ENCODE measurements around the gene ARHGEF19.
"Not testable (repeated sequence)": the region's sequence is repeated elsewhere in the genome, so short reads cannot be mapped to it uniquely, and the experiment has no call there.

The ARHGEF19 gene

DNA sequence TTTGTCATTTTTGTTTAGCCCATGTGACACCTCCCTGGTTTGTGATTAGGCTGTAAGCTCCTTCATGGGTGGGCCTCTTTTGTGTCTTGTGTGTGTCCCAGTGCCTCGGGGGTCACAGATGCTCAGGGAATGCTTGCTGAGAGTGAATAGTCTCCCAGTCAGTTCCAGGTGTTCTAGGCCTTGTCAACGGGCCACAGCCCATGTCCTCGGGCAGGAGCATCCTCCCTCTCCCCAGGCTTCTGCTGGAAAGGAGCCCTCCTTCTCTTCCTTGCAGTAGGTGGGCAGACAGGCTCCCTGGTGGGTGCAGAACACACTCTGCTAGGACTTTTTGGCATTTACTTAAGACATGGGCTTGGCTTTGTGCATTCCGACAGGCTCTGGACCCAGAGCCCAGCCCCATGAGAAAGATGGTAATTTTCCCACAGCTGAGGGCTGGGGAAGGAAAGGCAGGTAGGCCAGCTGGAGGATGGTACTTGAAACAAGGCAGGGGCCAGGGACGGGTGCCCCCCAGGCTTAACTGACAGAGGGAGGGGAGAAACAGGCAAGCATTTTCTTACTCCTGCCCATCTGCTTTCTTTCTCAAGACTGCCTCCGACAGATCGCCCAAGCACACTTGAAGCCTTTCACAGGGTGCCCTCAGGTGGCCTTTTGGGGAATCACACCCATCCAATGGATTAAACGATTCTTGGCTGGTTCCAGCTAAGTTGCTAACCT is 31.6 kb upstream of the ARHGEF19 start:
- DNase-seq (ENCODE audit: low read depth): peak; percentile 74

DNA sequence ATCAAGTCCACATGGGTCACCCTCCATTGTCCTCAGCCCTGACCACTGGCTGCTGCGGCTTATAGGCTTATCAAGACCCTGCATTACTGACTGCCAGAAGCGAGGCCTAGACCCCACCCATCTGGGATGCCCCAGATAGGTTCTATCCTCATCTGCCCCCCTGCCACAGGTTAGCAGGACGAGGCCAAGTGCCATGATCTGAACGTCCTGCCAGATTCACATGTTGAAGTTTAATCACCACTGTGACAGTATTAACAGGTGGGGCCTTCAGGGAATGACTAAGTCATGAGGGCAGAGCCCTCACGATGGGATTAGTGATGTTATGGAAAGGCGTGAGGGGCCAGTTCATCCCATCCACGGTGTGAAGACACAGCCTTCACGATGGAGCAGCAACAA is 30.8 kb upstream of the ARHGEF19 start:
- no peak for DNase-seq (ENCODE audit: low read depth)

DNA sequence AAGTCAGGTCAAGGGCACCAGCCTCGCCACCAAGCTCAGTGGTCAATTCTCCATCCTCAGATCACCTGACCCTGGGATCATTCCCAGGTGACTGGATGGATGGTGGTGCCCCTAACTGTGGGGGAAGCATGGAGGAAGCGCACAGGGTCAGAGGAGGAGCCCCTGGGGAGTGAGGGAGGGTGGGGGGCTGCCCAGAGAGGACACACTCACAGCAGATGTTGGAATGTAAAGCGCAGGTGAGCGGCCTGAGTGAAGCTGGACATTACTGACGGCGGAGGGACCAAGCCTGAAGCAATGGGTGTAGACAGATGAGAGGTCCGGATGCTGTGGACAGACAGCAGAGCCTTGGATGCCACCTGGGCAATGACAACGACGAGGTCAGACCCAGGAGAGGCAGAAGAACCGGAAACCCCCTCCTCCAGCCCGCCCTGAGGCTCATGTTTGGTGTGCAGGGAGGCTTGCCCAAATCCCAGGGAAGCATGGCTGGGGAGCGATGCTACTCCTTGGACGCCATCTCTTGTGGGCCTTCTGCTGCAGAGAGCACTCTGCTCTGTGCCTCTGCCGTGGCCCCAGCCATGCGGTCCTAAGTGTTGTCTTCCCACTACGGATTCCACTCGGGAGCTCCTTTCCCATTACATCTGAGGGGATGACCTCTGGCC is 30.2 kb upstream of the ARHGEF19 start:
- DNase-seq (ENCODE audit: low read depth): no peak

DNA sequence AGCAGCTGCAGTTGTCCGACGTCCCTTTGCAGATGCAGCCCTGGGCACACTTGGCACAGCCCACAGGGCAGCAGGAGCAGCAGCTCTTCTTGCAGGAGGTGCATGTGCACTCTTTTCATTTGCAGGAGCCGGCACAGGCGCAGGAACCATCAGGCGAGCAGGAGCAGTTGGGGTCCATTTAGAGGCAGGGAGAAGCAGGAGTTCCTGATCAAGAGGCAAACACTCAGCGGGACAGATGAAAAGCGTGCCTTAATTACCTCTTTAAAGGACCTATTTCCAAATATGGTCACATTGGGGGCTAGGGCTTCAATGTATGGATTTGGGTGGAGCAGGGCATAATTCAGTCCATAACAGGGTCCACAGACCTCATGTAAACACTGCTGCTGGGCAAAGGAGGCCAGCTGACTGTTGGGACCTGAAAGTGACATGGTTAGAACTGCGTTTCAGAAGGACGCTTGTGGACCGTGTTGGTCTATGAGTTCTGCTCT is 28.8 kb upstream of the ARHGEF19 start:
- no peak for DNase-seq (ENCODE audit: low read depth)

DNA sequence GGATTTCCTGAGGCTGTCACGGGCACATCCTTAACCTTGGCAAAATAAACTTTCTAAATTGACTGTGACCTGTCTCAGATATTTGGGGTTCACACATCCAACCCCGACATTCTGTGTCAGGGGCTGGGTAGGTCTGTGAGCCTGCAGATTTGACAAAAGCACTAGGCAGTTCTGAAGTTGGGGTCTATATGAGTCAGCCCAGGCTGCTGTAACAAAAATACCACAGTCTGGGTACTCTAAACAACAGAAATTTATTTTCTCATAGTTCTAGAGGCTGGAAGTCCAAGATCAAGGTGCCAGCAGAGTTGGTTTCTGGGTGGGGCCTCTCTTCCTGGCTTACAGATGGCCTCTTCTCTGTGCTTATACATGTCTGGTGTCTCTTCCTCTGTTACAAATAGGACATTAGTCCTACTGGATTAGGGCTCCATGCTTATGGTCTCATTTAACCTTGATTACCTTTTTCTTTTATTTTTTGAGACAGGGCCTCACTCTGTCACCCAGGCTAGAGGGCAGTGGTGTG is 27.6 kb upstream of the ARHGEF19 start:
- DNase-seq (ENCODE audit: low read depth): no peak

DNA sequence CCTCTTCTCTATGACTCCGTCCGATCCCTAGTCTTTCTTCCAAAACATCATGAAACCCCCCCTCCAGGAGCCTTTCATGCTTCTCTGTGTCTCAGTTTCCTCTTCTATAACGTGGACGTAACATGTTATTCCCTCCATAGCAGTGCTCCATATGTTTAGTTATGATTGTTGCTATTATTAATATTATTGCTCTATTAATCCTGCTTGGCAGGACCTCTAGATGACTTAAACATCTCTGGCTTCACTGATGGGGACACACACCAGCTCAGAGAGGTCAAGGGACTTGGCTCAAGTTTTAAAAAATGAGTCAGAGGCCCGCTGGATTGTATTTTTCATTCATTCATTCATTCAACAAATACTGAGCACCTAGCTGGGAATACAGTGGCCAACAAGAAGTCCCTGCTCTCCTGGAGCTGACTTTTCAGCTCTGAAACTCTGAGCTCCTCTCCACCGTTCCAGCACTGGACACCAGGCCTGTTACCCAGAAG is 24.9 kb upstream of the ARHGEF19 start:
- DNase-seq (ENCODE audit: low read depth): peak; percentile 24

DNA sequence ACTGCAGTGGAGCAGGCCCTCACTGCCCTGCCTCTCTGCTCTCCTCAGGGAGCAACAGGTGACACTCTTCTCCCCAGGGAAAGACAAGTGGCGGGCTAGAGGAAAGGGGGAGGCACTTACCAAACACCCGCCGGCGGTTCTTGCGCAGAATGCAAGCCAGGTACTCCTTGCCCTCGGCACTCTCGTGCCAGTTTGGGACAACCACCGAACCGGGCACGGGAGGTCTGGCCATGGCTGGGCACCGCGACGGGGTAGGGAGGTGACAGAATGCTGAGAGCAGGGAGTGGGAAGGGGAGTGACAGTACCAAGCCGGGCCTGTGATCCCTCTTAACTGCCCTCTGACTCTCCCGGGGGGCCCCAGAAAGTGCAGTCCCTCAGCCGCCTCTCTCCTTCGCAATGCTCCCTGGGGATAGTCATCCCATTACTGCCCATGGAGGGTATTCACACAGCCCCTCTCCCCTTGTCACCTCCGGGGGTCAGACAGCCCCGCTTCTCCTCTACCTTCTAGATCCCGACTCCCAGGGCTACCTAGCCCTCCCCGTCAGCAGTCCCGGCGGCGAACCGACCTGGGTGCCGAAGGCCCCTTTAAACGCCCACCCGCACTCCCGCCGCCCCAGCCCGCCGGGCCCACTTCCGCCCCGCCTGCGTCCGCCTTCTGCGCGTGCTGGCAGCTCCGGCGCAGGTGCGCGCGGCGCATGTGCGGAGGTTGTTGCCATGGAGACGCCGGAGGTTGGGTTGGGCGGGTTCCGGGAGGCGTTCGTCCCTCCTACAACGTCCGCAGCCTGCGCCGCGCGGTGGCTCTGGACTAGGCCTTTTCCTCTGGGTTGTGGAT is 24.3 kb upstream of the ARHGEF19 start, which contains the start of gene CPLANE2:
TSS of gene CPLANE2 (minus strand) at position 673 of the 832 bp plus-strand sequence. CDS start at position 232, 441 bp downstream.
- peak; percentile 89 for DNase-seq (ENCODE audit: low read depth)

DNA sequence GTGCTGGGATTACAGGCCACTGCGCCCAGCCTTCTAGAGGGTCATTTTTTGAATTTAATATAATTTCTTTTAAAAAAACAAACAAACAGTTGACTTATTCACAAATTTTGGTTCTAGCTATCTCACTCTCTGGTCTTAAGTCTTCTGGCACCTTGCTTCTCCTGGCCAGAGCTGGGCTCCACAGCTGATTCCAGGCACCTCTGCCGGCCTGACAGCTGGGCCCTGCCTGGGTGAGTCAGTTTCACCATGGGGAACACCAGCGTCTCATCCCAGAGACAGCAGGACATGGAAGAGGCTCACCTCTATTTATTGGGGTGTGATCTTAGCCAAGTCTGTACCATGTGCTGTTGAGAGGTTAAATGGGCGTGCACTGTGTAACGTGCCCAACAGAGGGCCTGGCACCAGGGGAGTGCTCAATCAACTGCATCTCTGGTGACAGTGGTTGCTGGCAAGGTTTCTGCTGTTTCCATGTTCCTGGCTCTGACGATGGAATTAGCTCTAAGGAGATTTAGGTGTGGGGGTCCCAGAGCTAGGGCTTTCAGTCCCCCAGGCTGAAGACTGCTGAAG is 23.6 kb upstream of the ARHGEF19 start:
- DNase-seq (ENCODE audit: low read depth): no peak

DNA sequence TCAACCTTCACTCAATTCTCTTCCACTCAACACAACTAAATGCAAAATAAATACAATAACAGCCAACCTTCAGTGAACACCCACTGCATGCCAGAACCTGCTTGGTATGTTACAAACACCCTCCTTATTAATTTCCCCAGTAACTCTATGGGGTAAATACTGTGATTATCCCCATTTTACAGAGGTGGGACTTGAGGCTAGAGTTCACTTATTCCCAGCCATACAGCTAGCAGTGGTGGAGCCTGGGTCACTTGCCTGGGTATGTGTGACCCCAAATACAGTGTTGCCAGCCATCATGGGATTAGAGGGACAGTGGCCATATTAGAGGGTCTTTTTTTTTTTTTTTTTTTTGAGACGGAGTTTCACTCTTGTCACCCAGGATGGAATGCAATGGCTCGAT is 22.9 kb upstream of the ARHGEF19 start:
- no peak for DNase-seq (ENCODE audit: low read depth)

DNA sequence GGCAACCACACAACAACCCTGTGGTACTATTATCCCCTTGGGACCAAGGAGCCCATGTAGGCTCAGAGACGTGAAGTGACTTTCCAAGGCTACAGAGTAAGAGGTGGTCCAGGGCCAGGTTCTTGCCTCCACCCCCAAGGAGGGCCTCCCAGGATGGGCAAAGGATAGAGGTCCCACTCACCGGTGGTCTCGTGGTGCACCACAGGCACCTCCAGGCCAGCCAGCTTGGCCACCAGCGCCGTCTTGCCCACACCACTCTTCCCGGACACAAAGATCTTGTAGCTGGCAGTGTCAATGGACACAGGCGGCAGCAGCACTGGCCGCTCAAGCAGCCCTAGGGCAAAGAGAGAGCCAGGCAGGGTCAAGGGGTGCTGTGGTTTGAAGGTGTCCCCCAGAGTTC is 21.0 kb upstream of the ARHGEF19 start:
- DNase-seq (ENCODE audit: low read depth): no peak

DNA sequence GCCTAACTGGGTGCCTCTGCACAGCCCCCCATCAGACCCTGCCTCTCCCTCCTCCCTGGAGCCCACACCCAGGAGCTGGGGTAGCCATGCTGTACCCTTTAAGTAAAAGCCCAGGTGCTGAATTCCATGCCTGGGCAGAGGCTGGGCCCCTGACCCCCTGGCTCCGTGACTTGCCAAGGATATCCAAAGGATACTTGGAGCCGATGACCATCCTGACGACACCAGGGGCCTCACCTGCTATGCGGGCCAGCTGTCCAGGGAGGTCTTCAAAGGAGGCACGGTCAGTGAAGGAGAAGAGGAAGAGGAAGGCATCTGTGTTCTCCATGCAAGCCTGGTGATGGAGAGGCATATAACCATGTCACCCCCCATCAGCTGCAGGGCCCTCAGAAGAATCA is 19.9 kb upstream of the ARHGEF19 start:
- no peak for DNase-seq (ENCODE audit: low read depth)

DNA sequence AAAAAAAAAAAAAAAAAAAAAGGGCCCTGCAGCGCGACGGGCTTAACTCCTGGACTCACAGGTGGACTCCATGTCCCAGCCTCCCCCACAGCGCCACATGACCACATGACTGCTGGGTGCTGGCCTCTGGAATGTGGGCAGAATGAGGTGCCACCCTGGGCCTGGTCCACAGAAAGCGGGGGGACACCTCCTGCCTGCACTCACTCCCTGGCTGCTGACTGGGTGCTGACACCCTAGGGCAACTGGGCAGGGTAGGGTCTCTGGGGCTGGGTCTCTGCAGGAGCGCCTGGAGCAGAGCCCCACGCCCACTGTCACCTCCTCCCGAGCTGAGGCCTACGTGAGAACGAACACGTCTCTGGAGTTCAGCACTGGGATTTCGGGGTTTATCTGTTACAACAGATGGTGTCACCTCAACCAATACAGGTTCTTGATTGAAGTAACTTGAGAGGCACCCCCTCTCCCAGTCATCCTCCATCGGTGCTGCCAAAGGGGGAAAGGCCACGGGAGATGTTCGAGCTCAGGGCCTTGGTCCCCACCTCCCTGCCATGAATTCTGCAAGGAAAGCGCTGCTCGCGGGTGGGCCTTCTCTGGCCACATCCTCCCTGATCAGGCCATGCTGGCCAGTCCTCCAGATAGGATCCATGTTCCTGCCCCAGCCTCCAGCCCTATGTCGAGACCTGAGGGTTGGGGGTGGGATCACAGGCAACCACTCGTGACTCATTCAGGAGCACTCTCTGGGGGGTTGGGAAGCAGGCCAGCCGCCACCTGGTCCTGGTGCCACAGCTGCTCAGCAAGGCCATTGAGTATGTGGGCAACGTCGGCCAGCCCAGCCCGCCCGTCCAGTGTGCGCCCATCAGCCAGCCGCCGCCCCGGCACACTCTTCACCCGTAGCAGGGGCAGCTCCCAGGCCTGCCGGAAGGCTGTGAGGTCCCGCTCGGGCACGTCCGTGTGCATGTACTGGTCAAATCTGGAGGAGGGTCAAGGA is 19.2 kb upstream of the ARHGEF19 start:
- DNase-seq (ENCODE audit: low read depth): no peak

DNA sequence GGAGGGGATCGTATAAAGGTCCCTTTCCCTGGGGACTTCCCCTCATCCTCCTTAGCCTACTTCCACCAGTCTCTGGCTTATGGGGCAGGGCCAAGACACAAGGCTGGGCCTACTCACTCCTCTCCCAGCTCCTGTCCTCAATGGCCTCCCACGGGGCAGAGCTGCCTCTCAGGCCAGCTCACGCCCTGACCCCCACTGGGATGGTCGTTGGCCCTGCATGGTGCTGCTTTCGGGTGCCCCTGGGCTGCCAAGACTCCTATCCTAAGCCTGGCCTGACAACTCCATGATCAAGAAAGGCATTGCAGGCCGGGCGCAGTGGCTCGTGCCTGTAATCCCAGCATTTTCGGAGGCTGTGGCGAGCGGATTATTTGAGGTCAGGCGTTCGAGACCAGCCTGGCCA is 18.3 kb upstream of the ARHGEF19 start:
- DNase-seq (ENCODE audit: low read depth): no peak

DNA sequence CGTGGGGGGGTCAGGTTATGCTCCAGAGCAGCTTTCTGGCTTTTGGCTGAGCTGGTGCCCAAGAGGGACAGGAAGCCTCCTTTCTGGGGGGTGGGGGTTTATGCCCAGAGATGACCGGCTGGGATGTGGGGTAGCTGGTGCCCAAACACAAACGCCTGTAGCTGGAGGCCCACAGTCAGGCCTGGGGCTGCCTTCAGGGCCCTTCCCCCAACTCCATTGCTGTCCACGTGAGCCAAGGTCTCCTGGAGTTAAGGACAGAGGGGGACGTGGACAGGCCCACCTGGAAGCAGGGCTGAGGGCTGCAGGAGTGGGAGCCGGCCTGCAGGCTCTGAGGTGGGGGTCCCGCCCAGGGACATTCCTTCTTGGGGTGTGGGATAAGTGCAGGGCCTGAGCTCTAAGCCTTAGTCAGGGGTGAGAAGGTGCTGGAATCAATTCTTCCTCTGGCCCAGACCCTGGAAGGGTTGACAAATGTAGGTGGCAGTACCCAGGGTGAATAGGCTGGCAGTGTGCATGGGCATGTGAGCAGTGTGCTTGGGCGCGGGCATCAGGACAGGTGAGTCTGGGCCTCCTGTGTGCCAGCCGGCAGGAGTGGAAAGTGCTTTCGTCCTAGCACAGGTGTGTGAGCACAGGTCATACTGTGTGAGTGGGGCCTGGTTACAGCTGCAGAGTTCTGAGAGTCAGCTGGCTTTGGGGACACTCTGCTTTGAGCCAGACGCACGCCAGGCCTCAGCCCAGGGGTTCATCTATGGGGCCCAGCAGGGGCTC is 17.7 kb upstream of the ARHGEF19 start:
- DNase-seq (ENCODE audit: low read depth): no peak

DNA sequence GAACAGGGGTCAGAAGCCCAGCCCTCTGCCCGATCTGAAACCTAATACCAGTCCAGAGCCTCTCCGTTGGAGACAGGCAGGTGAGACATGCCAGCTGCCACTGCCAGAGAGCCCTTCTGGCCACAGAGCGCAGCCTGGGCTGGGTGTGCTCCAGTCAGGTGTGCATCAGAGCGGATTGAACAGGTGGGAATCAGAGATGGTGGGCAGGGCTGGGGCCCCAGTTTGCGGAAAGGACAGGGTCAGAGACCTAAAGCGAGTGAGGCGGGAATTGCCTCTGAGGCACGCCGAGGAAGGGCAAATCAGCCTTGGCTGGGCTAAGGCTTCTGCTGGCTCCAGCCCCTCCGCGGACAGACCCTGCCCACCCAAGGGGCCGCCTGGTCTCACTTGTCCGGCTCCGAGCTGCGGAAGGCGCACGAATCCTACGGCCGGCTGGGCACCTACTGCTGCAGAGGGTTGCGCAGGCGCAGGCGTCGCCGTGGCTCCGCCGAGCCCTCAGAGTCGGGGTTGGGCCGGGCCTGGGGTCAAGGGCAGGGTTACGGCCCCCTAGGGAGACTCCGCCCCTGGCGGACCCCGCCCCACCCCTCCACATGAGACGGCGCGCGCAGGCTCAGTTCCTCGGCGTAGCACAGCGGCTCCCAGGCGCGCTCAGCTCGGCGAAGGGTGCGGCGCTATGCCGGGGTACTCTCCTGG is 14.2 kb upstream of the ARHGEF19 start:
- no peak for DNase-seq (ENCODE audit: low read depth)

DNA sequence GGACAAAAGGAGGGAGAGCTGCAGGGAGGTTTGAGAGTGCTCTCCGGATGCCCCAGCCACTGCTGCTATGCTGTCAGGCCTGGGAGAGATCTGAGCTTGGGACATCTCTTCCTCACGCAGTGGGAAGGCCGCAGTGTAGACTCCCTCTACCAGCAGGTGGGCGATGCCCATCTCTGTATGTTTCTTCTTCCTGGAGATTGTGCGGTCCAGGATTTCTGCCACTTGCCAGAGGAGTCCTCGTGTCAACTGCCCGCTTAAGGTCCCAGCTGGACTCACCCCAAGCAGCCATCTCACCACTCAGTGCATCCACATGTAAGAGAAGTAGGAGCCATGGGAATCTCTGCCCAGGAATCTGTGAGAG is 13.7 kb upstream of the ARHGEF19 start:
- no peak for DNase-seq (ENCODE audit: low read depth)

DNA sequence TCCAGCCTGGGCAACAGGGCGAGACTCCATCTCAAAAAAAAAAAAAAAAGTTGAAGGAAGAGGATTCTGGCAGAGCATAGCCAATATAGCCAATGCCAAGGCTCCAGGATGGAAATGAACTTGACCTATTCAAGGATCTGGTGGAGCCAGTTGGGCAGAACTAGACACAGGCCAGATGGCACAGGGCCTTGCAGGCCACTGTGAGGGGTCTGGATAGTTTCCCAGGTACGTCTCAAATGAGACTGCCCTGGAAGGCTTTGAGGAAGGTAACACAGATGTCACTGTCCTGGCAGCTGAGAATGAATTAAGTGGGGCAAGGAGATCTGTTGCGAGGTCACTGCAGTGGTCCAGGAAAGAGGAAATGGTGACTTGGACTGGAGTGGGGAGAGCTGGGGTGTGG is 12.0 kb upstream of the ARHGEF19 start:
- DNase-seq (ENCODE audit: low read depth): no peak

DNA sequence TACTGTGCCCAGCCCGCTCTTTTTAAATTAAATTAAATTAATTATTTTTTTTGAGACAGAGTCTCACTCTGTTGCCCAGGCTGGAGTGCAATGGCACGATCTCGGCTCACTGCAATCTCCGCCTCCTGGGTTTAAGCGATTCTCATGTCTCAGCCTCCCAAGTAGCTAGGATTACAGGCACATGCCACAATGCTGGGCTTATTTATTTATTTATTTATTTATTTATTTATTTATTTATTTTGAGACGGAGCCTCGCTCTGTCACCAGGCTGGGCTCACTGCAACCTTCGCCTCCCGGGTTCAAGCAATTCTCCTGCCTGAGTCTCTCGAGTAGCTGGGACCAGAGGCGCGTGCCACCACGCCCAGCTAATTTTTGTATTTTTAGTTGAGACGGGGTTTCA is 10.3 kb upstream of the ARHGEF19 start:
- not testable (repeated sequence) for DNase-seq (ENCODE audit: low read depth)

DNA sequence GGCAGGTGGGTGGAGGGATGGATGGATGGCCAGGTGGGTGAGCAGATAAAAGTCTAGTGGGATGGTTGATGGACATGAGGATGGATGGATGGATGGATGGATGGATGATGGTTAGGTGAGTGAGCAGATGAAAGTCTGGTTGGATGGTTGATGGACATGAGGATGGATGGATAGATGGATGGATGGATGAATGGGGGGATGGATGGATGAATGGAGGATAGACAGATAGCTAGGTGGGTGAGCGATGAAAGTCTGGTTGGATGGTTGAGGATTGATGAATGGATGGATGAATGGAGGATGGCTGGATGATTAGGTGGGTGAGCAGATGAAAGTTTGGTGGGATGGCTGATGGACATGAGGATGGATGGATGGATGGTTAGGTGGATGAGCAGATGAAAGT is 9.0 kb upstream of the ARHGEF19 start:
- no peak for DNase-seq (ENCODE audit: low read depth)
